Raji (cell line): ENCODE data around the gene CLIP2.

Experiments used
- POLR2A ChIP-seq: IDR thresholded peaks from 2 replicates; pipeline ENCODE4 v1.6.1; 2011; ENCODE audit warnings: low read depth, low read length, control low read depth; ENCODE audit not compliant: insufficient read depth

Gene CLIP2

GRCh38 chr7:74288034-74288881 lies 949 bp upstream of the CLIP2 start:
- no peak for TF ChIP-seq POLR2A

DNA sequence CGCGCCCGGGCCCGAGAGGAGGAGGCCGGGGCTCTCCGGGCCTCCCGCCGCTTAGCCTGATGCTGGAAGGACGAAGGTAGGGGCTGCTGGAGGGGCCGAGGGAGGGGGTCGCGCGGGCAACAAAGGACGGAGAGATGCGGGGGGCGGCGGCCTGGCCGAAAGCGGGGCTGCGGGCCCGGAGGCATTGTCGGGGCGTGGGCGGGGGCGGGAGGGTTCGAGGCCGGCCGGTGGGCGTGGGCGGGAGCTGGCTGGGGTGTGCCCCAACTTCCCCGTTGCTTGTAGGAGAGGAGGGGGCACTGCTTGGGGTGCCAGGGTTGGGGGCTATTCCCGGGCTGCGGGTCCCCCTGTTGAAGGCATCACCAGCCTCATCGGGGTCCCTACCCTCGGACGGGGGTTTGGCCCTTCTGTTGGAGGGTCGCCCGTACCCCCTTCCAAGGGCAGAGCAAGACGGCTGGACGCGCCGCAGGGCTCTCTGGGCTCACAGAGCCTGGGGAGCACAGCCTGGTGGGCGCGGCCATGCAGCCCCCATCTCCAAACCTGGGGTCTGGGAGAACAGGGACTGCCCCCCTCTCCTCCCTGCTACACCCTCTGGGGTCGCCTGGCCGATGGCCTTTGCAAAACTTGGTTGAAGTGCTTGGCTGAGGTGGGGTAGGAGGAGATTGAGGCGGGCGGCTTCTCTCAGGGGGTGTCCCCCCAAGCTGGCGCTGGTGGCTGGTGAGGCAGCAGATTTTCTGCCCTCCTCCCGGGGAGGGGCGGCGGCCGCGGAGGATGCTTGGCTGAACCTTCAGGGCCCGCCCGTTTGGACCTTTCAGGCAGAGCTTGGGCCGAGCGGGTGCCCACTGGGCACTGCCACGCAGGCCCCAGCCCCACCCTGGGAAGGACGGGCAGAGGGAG lies 699 bp downstream of the CLIP2 start:
- TF ChIP-seq POLR2A: no peak

GRCh38 chr7:74290553-74290950 lies 1.3 kb downstream of the CLIP2 start:
- TF ChIP-seq POLR2A: no peak

DNA sequence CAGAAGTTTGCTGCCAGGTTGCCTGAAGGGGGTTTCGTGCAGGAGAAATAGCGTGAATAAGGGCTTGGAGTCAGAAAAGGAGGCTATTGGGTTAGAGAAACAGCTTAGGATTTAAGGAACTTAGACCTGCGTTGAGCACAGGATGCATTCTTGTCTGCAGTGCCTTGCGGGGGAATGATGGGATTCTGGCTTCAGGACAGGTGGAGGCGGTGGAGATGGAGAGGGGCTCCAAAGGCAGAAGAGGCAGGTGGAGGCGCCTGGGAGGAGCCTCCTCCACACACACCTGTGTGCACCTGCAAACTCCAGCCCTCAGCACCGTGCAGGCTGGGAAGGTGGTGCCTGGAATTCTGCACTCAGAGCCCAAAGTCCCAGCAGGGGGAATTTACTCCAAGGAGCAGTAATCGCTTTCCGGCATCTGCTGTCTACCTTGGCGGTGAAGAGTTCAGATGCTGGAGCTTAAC lies 1.8 kb downstream of the CLIP2 start:
- no peak for TF ChIP-seq POLR2A

- no peak for TF ChIP-seq POLR2A
Observed at GRCh38 chr7:74291535-74291934, 2.3 kb downstream of the CLIP2 start.

DNA sequence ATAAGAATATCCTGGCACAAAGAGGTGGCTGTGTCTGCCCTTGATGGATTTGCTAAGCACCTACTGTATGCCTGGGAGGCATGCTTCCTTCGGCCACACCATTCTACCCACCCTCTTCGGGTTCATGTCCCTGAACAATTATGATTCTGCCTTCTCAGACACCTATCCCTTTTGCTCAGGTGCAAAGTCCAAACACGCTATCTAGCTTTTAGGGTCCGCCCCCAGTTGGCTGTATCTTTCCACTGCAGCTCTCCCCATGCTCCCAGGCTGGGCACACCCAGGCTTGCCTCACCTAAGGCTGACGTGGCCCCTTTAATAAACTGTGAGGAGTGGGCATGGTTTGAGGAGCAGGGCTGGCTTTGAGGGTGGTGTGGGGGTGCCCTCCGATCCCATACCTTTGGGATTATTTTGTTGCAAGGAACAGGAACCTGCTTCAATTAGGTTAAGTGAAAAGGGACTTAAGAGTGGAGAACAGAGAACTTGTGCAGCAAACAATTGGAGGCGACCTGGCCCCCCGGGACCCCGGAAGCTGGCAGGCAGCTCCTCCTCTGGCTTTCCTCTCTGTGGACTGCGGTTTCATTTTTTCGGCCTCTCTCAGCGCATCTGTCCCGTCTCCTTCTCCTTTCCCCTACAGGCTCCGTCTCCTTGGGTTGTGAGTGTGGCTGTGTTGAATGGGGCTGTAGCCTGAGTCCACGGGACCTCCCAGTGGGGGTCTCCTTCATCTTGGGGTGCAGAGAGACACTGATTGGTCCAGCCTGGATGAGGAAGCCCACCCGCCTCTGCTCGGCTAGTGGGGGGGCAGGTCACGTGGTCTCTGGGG lies 3.8 kb downstream of the CLIP2 start:
- TF ChIP-seq POLR2A: no peak

GRCh38 chr7:74293577-74293908 lies 4.3 kb downstream of the CLIP2 start:
- no peak for TF ChIP-seq POLR2A

DNA sequence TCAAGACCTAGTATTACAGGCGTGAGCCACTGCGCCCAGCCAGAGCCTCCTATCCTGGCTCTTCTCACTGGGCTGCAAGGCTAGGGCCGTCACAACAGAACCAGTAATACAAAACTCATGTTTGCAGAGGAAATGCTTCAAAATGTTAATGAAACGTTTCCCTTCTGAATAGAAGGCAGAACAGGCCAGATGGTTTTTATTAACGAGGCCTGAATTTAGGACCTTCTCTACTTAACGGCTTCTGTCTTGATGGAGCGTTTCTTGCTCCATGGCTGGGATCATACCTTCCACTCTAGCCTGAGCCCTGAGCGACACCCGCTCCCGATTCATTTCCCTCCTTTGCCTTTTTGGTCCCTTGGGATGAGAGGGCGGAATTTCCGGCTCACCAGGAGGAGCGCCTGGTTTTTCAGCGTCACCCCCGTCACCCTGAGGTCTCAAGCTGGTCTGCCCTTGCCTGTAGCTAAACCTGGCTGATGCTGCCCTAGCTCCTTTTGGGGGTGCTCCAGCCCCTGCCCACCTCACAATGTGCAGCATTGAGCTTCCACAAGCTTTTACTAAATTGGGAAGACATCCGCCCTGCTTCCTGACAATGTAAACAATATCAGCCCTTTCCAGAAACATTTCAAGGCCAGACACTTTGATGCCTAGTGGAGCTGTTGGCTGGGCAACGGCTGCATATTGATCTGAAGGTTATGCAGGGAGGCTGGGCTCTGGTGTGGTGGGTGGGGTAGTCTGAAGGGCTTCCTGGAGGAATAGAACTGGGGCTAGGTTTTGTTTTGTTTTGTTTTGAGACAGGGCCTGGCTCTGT lies 5.2 kb downstream of the CLIP2 start:
- no peak for TF ChIP-seq POLR2A

DNA sequence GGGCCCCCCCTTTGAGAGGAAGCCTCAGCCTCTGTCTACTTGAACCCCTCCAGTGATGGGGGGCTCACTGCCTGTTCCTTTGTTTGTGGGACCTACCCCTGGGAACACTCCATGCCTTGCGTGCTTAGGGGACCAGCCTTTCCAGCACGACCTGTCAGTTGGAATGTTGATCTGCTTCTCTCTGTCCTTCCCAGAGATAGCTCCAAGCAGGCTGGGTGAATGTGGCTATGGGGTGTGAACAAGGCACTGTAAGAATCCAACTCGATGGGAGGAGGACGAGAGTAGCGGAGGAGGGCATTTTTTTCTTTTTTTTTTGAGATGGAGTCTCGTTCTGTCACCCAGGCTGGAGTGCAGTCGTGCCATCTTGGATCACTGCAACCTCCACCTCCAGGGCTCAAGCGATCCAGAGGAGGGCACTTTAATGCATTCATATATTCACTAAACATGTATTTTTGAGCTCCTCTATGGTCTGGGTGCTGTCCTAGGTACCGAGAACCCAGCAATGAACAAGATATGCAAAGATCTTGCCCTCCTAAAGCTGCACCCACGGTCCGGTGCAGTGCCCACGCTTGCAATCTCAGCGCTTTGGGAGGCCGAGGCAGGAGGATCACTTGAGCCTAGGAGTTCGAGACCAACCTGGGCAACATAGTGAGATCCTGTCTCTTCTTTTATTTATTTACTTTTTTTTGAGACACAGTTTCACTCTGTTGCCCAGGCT lies 8.5 kb downstream of the CLIP2 start:
- no peak for TF ChIP-seq POLR2A

DNA sequence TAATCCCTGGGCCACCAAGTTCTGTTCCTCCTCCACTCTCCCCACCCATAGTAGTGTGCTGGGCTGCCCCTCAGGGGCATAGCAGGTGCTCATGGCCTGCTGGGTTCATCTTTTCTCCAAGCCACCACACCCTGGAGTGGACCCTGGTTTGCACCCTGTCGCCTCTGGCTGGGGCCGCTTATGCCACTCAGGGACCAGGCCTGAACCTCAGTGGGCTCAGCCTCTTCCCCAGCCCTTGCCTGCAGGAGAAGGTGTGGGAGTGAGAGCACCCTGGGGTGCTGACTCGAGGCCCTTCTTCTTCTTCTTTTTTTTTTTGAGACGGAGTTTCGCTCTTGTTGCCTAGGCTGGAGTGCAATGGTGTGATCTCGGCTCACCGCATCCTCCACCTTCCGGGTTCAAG lies 10.2 kb downstream of the CLIP2 start:
- no peak for TF ChIP-seq POLR2A

DNA sequence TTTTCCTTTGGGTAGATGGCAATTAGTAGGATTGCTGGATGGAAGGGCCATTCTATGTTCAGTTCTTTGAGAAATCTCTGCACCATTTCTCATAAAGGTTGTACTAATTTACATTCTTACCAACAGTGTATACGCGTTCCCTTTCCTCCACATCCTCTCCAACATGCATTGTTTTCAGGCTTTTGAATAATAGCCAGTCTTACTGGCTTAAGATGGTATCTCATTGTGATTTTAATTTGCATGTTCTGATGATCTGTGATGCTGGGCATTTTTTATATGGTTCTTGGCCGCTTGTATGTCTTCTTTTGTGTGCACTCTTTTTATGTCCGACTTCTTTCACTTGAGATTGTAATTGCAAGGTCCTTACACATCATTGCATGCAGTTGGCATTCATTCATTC lies 11.7 kb downstream of the CLIP2 start:
- no peak for TF ChIP-seq POLR2A

DNA sequence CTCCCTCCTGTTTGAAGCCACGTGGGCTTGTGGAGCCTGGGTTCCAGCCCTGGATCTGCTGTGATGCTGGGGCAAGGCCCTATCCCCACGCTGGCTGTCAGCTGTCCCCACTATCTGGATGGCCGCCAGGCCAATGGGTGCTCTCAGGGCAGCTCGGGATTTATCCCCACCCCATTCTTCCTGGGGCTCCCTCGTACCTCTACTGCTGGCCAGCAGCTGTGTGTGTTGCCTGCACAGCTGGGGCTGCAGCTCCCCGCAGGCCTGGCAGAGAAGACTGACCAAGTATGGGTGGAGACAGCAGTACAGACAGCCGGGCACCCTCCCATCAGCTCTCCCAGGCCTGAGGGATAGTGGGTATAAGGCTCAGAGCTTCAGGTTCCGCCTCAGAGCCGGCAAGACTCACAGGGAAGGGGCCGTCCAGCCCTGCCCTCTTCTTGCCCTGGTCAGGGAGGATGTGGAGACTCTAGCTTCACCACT lies 13.6 kb downstream of the CLIP2 start:
- TF ChIP-seq POLR2A: no peak

DNA sequence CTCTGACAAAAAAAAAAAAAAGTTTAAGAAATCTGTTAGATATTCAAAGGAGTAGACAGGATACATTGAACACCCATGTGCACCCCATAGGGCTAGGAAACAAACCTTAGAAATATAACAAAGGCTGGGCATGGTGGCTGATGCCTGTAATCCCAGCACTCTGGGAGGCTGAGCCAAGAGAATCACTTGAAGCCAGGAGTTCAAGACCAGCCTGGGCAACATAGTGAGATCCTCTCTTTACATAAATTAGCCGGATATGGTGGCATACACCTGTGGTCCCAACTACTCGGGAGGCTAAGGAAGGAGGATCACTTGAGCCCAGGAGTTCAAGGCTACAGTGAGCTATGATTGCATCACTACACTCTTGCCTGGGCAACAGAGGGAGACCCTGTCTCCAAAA lies 15.3 kb downstream of the CLIP2 start:
- TF ChIP-seq POLR2A: no peak
